HL-60 (cell line): Measurements from ENCODE around the gene SH3GL3.

Experiments
- GABPA ChIP-seq: IDR thresholded peaks from 2 replicates; pipeline ENCODE4 v1.6.1; 2012; ENCODE audit warnings: low read depth
- TF ChIP-seq, protein P1 (sequence below): IDR thresholded peaks from one replicate; pipeline ENCODE4 v1.5.1; 2011; ENCODE audit warnings: low read length, control low read depth, inconsistent platforms; ENCODE audit not compliant: insufficient read depth

DNA sequence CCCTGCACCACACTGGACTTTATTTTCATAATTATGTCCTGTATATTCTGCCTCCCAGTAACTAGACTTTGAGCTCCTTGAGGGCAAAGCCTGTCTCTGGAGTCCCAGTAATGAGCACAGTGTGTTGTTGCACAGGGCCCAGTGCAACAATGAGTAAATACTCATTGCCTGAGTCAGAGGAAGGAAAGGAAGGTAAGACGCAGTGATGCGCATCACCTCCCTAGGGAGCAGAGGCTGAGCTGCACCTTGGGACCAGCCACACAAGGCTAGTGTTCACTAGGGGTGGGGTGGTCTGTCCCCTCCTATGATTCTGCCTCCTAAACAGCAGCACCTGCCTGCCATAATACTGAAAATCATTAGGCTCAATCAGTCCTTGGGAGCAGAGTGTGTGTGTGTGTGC, 120.2 kb downstream of the SH3GL3 start:
- TF ChIP-seq, protein P1, sequence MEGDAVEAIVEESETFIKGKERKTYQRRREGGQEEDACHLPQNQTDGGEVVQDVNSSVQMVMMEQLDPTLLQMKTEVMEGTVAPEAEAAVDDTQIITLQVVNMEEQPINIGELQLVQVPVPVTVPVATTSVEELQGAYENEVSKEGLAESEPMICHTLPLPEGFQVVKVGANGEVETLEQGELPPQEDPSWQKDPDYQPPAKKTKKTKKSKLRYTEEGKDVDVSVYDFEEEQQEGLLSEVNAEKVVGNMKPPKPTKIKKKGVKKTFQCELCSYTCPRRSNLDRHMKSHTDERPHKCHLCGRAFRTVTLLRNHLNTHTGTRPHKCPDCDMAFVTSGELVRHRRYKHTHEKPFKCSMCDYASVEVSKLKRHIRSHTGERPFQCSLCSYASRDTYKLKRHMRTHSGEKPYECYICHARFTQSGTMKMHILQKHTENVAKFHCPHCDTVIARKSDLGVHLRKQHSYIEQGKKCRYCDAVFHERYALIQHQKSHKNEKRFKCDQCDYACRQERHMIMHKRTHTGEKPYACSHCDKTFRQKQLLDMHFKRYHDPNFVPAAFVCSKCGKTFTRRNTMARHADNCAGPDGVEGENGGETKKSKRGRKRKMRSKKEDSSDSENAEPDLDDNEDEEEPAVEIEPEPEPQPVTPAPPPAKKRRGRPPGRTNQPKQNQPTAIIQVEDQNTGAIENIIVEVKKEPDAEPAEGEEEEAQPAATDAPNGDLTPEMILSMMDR = no peak
- no peak for TF ChIP-seq GABPA
